Body of pancreas (tissue), 4 donors: ENCODE measurements around the gene TNFAIP2.

Experiments used
- CTCF ChIP-seq, 7 experiments: fragments of 450-650 bp in 4 of 7; fragments of 200-600 bp in 3 of 7; sonication (generic) in 3 of 7; IDR thresholded peaks; one replicate each; pipeline ENCODE4 v1.5.1; 2016 to 2019; ENCODE audit warnings: antibody characterized with exemption in 7 of 7
- POLR2A ChIP-seq, 3 donors: fragments of 450-650 bp; IDR thresholded peaks; one replicate each; pipeline ENCODE4 v1.6.1; 2016; ENCODE audit warnings: antibody characterized with exemption in 3 of 3, mild to moderate bottlenecking in 2 of 3

DNA sequence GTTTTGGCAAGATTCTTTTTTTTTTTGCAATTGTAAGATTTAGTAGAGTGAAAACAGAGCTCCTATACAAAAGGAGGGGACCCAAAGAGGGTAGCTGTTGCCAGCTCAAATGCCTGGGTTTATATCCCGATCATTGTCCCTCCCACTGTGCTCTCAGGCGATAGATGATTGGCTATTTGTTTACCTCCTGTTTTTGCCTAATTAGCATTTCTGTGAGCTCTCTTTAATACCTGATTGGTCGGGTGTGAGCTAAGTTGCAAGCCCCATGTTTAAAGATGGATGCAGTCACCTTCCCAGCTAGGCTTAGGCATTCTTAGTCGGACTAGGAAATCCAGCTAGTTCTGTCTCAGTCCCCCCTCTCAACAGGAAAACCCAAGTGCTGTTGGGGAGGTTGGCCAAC lies 26.9 kb upstream of the TNFAIP2 start:
- TF ChIP-seq CTCF (IDR thresholded peaks at IDR 0.05) (no peak), POLR2A (IDR thresholded peaks at IDR 0.05) (no peak)
